Activated naive CD4-positive, alpha-beta T cell treated with anti-CD3 and anti-CD28 coated beads, Interleukin-2, amount 50 U/mL, for 72 hours (primary cell): ENCODE data around the gene SLC36A3. TPM values are rescaled to one million over a fixed set of nuclear protein-coding genes. Genes with fewer than 3 reads are reported as not detected.
"Not testable (repeated sequence)": the region's sequence is repeated elsewhere in the genome, so short reads cannot be mapped to it uniquely, and the experiment has no call there.

Source experiments
- ATAC-seq, 2 donors: fragments of 150-1000 bp; cut with Tn5 transposase; 2 replicates each; pipeline ENCODE4 v1.10.0; 2021; ENCODE audit warnings: mild to moderate bottlenecking in 2 of 2, moderate library complexity in 2 of 2
- DNase-seq, 2 donors: peaks; one replicate each; pipeline ENCODE4 v3.0.0; 2021 to 2022; ENCODE audit warnings: low spot score in 2 of 2
- H3K27ac Mint-ChIP-seq, 2 donors: one replicate each; pipeline ENCODE4 v1.8.0; 2022; ENCODE audit warnings: mild to moderate bottlenecking in 2 of 2, mixed read lengths in 2 of 2
- H3K36me3 Mint-ChIP-seq, 2 donors: one replicate each; pipeline ENCODE4 v1.8.0; 2022; ENCODE audit warnings: mixed read lengths in 2 of 2
- H3K9me3 Mint-ChIP-seq, 2 donors: one replicate each; pipeline ENCODE4 v1.8.0; 2022; ENCODE audit warnings: mixed read lengths in 2 of 2
- total RNA-seq, 2 donors: library from RNA; stranded (reverse); gene quantifications; one replicate each; pipeline ENCODE4 v1.2.3, GENCODE V29; 2022

SLC36A3 gene
- total RNA-seq, 2 donors from 2014 or later: not detected

DNA sequence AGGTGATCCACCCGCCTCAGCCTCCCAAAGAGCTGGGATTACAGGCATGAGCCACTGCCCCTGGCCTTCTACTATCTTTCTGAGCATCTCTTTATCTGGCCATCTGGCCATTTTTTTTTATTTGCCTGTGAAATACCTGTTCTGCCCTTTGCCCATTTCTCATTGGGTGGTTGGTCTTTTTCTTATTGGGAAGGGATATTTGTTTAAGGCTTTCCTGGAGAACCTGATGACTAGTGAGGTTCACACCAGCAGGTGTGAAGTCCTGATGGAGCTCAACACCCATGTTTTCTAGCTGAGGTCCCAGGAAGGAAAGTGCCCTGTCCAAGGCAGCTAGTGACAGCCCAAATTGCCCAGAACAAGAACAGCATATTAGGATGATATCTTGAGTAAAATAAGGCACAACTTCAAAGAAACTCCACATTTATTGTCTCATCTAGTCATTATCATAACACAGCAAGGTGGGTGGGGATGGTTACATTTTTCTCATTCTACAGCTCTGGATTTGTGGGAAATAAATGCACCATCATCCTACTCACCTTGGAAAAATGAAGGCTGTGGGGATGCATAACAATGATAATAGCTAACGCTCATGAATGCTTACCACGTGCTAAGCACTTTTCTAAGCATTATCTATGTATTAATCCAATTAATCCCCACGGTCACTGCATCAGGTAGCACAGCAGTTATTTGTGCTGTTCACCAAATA is 20.3 kb downstream of the SLC36A3 start:
- H3K36me3 Mint-ChIP-seq: no peaks in the 10 kb centered on the region
- DNase-seq (no peak), ATAC-seq (no peak)
- H3K9me3 Mint-ChIP-seq: no peaks in the 10 kb centered on the region
- H3K27ac Mint-ChIP-seq: no peak overlapping the region

GRCh38 chr5:151281001-151281639 is 22.4 kb downstream of the SLC36A3 start:
- no peak for ATAC-seq
- Mint-ChIP-seq H3K27ac (no peak overlapping the region), H3K36me3 (no peaks in the 10 kb centered on the region), H3K9me3 (no peaks in the 10 kb centered on the region)
- no peak for DNase-seq

- no peak overlapping the region for H3K27ac Mint-ChIP-seq
- no peak for DNase-seq
- ATAC-seq: no peak
- H3K9me3 Mint-ChIP-seq: no peaks in the 10 kb centered on the region
- no peaks in the 10 kb centered on the region for H3K36me3 Mint-ChIP-seq
These were observed 23.1 kb downstream of the SLC36A3 start for GRCh38 chr5:151280443-151280842.

- no peaks in the 10 kb centered on the region for H3K9me3 Mint-ChIP-seq
- H3K36me3 Mint-ChIP-seq: no peaks in the 10 kb centered on the region
- no peak for ATAC-seq
- no peak for DNase-seq
- no peak overlapping the region for H3K27ac Mint-ChIP-seq
These were observed 24.7 kb downstream of the SLC36A3 start for GRCh38 chr5:151278845-151279244.

GRCh38 chr5:151275803-151276202 is 27.8 kb downstream of the SLC36A3 start:
- H3K27ac Mint-ChIP-seq: no peak overlapping the region
- H3K9me3 Mint-ChIP-seq: no peaks in the 10 kb centered on the region
- no peak for DNase-seq
- H3K36me3 Mint-ChIP-seq: no peaks in the 10 kb centered on the region
- ATAC-seq: no peak

- DNase-seq (no peak), ATAC-seq (no peak)
- Mint-ChIP-seq H3K36me3 (no peaks in the 10 kb centered on the region), H3K27ac (no peak overlapping the region), H3K9me3 (no peaks in the 10 kb centered on the region)
These were observed 28.9 kb downstream of the SLC36A3 start for GRCh38 chr5:151274666-151275065.

DNA sequence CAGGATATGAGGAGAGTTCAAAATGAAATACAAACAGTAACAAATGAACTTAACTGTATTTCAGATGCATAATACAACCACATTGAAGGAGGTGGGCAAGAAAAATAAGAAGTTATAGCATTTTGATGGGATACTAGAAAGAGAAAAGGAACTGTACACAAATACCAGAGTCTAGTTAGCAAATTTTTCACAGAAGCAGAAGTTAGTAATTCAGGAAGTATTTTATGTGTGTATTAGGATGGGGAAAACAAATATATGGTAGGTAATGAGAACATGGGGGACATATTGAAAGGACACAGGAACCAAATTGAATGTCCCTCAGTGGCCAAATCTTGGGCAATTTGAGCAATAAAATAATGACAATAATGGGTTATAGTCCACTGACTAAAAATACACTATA is 32.2 kb downstream of the SLC36A3 start:
- Mint-ChIP-seq H3K27ac (no peak overlapping the region), H3K36me3 (peaks cover 10 to 11% of the 10 kb centered on the region in 2 donors), H3K9me3 (no peaks in the 10 kb centered on the region)
- DNase-seq: no peak
- ATAC-seq: no peak

DNA sequence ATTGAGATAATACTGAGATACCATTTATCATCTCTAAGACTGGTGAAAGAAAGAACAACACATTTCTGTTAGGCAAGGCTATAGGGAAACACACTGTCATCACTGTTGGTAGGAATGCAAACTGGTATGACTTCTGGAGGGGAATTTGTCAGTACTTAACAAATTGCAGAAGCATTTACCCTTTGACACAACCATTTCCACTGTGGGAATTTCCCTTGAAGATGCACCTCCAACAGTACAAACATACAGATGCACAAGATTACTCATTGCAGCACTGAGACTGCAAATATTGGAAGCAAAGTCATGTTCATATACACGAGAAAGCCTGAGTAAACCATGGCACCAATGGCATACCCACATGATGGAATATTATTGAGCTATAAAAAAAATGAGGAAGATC is 33.0 kb downstream of the SLC36A3 start:
- ATAC-seq: peak; percentile 93 to 98
- Mint-ChIP-seq H3K27ac (no peak overlapping the region), H3K36me3 (peaks cover 10 to 11% of the 10 kb centered on the region in 2 donors), H3K9me3 (no peaks in the 10 kb centered on the region)
- DNase-seq: peak in 1 of 2 donors; percentile 12

- H3K9me3 Mint-ChIP-seq: no peaks in the 10 kb centered on the region
- no peak for ATAC-seq
- DNase-seq: no peak
- peak overlapping the region in 1 of 2 donors; percentile 3 for H3K27ac Mint-ChIP-seq
- H3K36me3 Mint-ChIP-seq: peaks cover 19 to 21% of the 10 kb centered on the region in 2 donors
These were observed 35.9 kb downstream of the SLC36A3 start for GRCh38 chr5:151267491-151268260.

DNA sequence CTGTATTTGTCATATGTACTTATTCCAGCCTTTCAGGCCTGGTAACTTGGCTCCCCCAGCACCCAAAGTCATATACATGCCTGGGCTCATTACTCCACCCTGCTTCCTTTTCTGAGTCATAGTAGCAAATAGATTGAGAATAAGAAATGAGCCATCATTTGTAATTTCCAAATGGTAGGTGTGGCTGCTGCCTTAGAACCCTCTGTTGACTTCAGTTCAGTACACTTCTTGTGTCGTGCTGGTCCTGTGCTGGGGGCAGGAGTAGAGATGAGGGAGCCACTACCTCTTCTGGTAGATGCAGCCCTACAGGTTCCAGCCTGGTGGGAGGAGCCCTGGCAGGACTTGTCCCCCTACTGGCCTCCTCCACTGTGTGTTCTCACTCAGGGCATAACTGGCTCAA is 39.5 kb downstream of the SLC36A3 start:
- DNase-seq (peak in 1 of 2 donors; percentile 32), ATAC-seq (peak; percentile 96 to 98)
- Mint-ChIP-seq H3K36me3 (peaks cover 19 to 21% of the 10 kb centered on the region in 2 donors), H3K9me3 (no peaks in the 10 kb centered on the region), H3K27ac (peak overlapping the region; percentile 85 to 94)

GRCh38 chr5:151262532-151262931 is 41.0 kb downstream of the SLC36A3 start:
- DNase-seq (no peak), ATAC-seq (no peak)
- no peaks in the 10 kb centered on the region for H3K9me3 Mint-ChIP-seq
- peaks cover 19 to 21% of the 10 kb centered on the region in 2 donors for H3K36me3 Mint-ChIP-seq
- no peak overlapping the region for H3K27ac Mint-ChIP-seq

DNA sequence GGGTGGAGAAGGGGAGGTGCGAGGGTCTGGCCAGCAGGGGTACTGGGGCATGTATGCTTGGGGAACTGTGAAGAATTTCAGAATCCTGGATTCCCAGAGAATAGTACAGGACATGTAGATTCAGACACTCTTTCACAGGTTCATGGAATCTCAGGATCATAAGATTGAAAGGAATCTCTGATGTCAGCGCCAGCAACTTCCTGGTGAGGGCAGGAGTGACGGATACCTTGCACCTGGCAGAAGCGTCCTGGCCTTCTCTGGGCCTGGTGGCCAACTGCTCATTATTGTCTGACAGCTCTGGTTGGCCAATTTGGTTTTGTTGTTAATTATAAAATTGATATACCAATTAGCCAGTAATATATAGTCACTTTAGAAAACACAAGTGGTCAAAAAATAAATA is 43.6 kb downstream of the SLC36A3 start:
- peaks cover 8 to 11% of the 10 kb centered on the region in 2 donors for H3K36me3 Mint-ChIP-seq
- ATAC-seq: no peak
- DNase-seq: no peak
- no peaks in the 10 kb centered on the region for H3K9me3 Mint-ChIP-seq
- peak overlapping the region in 1 of 2 donors; percentile 62 for H3K27ac Mint-ChIP-seq

DNA sequence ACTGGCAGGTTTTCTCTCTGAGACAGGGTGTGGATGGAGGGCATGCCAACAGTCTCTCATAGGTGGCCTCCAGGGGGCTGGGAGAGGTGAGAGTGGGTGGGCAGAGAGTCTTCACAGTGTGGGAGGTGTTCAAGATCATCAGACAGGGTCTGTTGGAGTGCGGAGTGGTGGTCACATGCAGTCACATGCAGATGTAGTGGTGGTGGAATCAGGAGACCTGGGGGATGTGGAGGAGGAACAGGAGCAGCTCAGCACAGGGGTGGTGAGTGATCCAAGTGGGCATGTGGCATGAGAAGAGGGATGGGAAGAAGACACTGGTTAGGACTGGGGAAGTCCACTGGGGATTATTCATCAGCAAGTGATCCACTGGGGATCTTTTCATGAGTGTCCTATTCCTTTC is 44.8 kb downstream of the SLC36A3 start:
- DNase-seq: no peak
- Mint-ChIP-seq H3K9me3 (no peaks in the 10 kb centered on the region), H3K36me3 (peaks cover 2 to 5% of the 10 kb centered on the region in 2 donors), H3K27ac (peak overlapping the region; percentile 48 to 59)
- ATAC-seq: no peak

DNA sequence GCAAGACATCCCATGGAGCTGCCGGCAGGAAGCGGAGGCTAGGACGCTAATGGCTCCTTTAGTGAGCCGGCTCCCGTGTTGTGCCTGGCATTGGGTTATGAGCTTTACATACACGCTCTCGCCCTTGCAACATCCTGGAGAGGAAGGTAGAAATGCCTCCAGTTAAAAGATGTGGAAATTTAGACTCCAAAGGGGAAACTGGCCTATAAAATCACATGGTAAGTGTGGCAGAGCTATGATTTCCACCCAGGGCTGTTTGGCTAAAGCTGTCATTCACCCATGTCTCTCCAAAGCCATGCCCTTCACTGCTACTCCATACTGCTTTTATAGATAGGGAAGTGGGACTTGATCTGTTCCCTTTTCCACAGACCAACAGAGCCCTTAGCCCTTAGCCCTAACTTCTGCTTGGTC is 45.4 kb downstream of the SLC36A3 start:
- DNase-seq (no peak), ATAC-seq (no peak)
- Mint-ChIP-seq H3K9me3 (no peaks in the 10 kb centered on the region), H3K36me3 (peaks cover 0 to 8% of the 10 kb centered on the region in 2 donors), H3K27ac (peak overlapping the region; percentile 26 to 59)

DNA sequence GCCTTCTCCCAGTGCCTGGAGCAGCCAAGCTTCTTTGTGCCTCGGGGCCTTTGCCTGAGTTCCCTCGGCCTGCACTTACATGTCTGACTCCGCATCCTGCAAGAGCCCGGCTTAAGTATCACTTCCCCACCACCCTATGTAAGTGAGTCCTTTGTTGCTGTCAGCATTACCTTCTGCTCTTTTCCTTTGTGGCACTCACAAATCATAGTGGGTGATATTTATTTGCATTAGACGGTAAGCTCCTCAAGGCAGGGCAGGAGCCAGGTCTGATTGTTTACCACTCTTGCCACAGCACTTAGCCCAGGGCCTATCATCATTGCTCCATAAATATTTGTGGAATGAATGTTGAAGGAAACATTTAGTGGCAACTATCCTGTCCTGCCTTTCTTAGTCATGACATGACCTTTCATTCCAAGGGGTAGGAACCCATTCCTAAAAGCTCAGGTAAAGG is 45.8 kb downstream of the SLC36A3 start:
- H3K27ac Mint-ChIP-seq: peak overlapping the region in 1 of 2 donors; percentile 26
- no peaks in the 10 kb centered on the region for H3K9me3 Mint-ChIP-seq
- no peak for ATAC-seq
- DNase-seq: no peak
- H3K36me3 Mint-ChIP-seq: peaks cover 0 to 8% of the 10 kb centered on the region in 2 donors

DNA sequence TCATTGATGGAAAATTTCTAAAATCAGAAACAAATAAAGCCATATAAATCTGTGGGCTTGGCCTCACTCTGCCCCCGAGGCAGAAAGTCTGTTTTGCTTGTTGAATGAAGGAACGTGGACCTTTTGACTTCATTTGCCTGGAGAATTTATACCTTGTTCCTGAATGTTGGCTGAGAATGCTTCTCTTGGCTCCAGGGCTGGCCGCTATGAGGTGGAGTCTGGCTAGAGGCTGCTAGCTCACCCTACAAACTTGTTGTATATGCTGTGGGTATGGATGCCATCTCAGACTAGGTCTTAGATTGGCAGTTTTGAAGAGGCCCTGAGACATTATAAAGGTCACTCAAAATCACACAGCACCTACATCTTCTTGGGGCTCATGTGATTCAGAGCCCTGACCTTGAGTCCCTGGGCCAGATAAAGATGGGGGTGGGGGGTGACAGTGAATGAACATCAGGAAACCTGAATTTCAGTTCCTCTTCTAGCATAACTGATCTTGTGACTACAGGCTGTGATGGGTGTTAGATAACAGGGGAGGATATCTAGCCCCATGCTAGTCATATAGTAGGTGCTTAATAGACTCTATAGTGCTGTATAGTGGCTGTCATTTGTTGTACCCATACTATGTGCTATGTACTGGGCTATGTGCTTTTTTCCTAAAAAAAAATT is 47.8 kb downstream of the SLC36A3 start:
- Mint-ChIP-seq H3K36me3 (peaks cover 0 to 8% of the 10 kb centered on the region in 2 donors), H3K9me3 (no peaks in the 10 kb centered on the region), H3K27ac (no peak overlapping the region)
- no peak for ATAC-seq
- DNase-seq: no peak

- not testable (repeated sequence) for H3K27ac Mint-ChIP-seq, H3K9me3 Mint-ChIP-seq, DNase-seq, ATAC-seq
- peaks cover 0 to 15% of the 10 kb centered on the region in 2 donors for H3K36me3 Mint-ChIP-seq
These were observed 48.6 kb downstream of the SLC36A3 start for GRCh38 chr5:151254990-151255389.
